Testis (tissue), 2 donors: ENCODE results near the gene CDC42EP1.

ENCODE experiments used
- CTCF ChIP-seq, 3 experiments: fragments of 450-650 bp in 2 of 3; fragments of 200-600 bp in 1 of 3; sonication (generic) in 1 of 3; IDR thresholded peaks; one replicate each; pipeline ENCODE4 v1.5.1; 2016 to 2019; ENCODE audit warnings: antibody characterized with exemption in 3 of 3, mild to moderate bottlenecking in 2 of 3, moderate library complexity in 1 of 3
- POLR2A ChIP-seq: fragments of 450-650 bp; IDR thresholded peaks from one replicate; pipeline ENCODE4 v1.6.1; 2017; ENCODE audit warnings: antibody characterized with exemption, mild to moderate bottlenecking, moderate library complexity

GRCh38 chr22:37517826-37518450, 42.3 kb upstream of the CDC42EP1 start:
- TF ChIP-seq POLR2A (no peak), CTCF (IDR thresholded peaks at IDR 0.05) (no peak)
